22Rv1 (cell line): ENCODE results near the gene TMEM87A.

Experiments used
- ZFX ChIP-seq: fragments of 450-650 bp; IDR thresholded peaks from 2 replicates; pipeline ENCODE4 v1.6.1; 2017; ENCODE audit warnings: antibody characterized with exemption, borderline replicate concordance
- TF ChIP-seq, protein P1 (sequence below): fragments of 450-650 bp; IDR thresholded peaks from 2 replicates; pipeline ENCODE4 v1.5.1; 2017; ENCODE audit warnings: mild to moderate bottlenecking

DNA sequence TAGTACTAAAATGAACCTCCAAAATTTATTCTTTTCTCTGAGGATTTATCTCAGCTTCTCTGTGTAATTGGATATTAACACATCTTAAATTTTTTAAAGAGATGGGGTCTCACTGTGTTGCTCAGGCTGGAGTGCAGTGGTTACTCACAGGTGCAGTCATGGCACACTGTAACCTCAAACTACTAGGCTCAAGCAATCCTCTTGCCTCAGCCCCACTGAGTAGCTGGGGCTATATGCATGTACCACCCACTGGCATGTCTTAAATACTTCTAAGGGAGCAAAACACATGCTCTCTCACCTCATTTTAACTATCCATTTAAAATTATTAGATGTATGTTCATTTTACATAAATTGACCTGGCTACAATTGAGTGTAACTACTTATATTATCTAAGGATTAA lies 11.3 kb upstream of the TMEM87A start:
- TF ChIP-seq, protein P1, sequence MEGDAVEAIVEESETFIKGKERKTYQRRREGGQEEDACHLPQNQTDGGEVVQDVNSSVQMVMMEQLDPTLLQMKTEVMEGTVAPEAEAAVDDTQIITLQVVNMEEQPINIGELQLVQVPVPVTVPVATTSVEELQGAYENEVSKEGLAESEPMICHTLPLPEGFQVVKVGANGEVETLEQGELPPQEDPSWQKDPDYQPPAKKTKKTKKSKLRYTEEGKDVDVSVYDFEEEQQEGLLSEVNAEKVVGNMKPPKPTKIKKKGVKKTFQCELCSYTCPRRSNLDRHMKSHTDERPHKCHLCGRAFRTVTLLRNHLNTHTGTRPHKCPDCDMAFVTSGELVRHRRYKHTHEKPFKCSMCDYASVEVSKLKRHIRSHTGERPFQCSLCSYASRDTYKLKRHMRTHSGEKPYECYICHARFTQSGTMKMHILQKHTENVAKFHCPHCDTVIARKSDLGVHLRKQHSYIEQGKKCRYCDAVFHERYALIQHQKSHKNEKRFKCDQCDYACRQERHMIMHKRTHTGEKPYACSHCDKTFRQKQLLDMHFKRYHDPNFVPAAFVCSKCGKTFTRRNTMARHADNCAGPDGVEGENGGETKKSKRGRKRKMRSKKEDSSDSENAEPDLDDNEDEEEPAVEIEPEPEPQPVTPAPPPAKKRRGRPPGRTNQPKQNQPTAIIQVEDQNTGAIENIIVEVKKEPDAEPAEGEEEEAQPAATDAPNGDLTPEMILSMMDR = no peak
- TF ChIP-seq ZFX = no peak
